HUES6 (cell line): ENCODE data around the gene FAM13C.
A peak's percentile ranks its signal among the peaks of the same experiment; 100 is the strongest.

ENCODE experiments used
- H3K27ac ChIP-seq: 2 replicates; pipeline ENCODE4 v1.7.0; 2013; ENCODE audit warnings: low read depth, mild to moderate bottlenecking, low read length, inconsistent platforms
- H3K27me3 ChIP-seq: 2 replicates; pipeline ENCODE4 v1.6.1; 2013; ENCODE audit warnings: low read length; ENCODE audit not compliant: control insufficient read depth, insufficient read depth
- H3K36me3 ChIP-seq: 2 replicates; pipeline ENCODE4 v1.6.1; 2013; ENCODE audit warnings: low read length; ENCODE audit not compliant: control insufficient read depth, insufficient read depth
- H3K4me1 ChIP-seq: 2 replicates; pipeline ENCODE4 v1.6.1; 2013; ENCODE audit warnings: low read length; ENCODE audit not compliant: control insufficient read depth, insufficient read depth
- H3K4me3 ChIP-seq: 2 replicates; pipeline ENCODE4 v1.5.1; 2013; ENCODE audit warnings: low read depth, low read length
- H3K9ac ChIP-seq: one replicate; pipeline ENCODE4 v1.6.1; 2013; ENCODE audit warnings: mild to moderate bottlenecking, low read length
- H3K9me3 ChIP-seq: 2 replicates; pipeline ENCODE4 v1.6.1; 2013; ENCODE audit warnings: low read depth, low read length; ENCODE audit not compliant: control insufficient read depth, insufficient read depth

FAM13C gene

GRCh38 chr10:59361663-59362143, 646 bp downstream of the FAM13C start:
- Histone ChIP-seq H3K27me3 (peaks cover 27% of the 10 kb centered on the region), H3K36me3 (no peaks in the 10 kb centered on the region), H3K27ac (no peak overlapping the region), H3K9me3 (no peaks in the 10 kb centered on the region), H3K4me3 (peak overlapping the region; percentile 68), H3K4me1 (peaks cover 7% of the 10 kb centered on the region), H3K9ac (peak overlapping the region; percentile 57)

- Histone ChIP-seq H3K27me3 (peaks cover 27% of the 10 kb centered on the region), H3K4me3 (no peak overlapping the region), H3K36me3 (no peaks in the 10 kb centered on the region), H3K4me1 (peaks cover 7% of the 10 kb centered on the region), H3K9me3 (no peaks in the 10 kb centered on the region), H3K27ac (no peak overlapping the region), H3K9ac (no peak overlapping the region)
Measured at GRCh38 chr10:59360605-59361405, 1.5 kb downstream of the FAM13C start.

- peaks cover 16% of the 10 kb centered on the region for H3K27me3 ChIP-seq
- H3K36me3 ChIP-seq: no peaks in the 10 kb centered on the region
- H3K4me1 ChIP-seq: peaks cover 7% of the 10 kb centered on the region
- no peak overlapping the region for H3K9ac ChIP-seq
- no peak overlapping the region for H3K27ac ChIP-seq
- no peaks in the 10 kb centered on the region for H3K9me3 ChIP-seq
- no peak overlapping the region for H3K4me3 ChIP-seq
Measured at GRCh38 chr10:59358576-59358975, 3.8 kb downstream of the FAM13C start.

GRCh38 chr10:59354434-59354833, 7.9 kb downstream of the FAM13C start:
- H3K9me3 ChIP-seq: no peaks in the 10 kb centered on the region
- no peaks in the 10 kb centered on the region; the same call in 1 of the 2 replicates for H3K27me3 ChIP-seq
- no peak overlapping the region for H3K9ac ChIP-seq
- no peaks in the 10 kb centered on the region for H3K4me1 ChIP-seq
- no peak overlapping the region for H3K27ac ChIP-seq
- H3K4me3 ChIP-seq: no peak overlapping the region
- no peaks in the 10 kb centered on the region for H3K36me3 ChIP-seq

- Histone ChIP-seq H3K27me3 (no peaks in the 10 kb centered on the region), H3K4me1 (no peaks in the 10 kb centered on the region), H3K27ac (no peak overlapping the region), H3K9ac (no peak overlapping the region), H3K9me3 (no peaks in the 10 kb centered on the region), H3K4me3 (no peak overlapping the region), H3K36me3 (no peaks in the 10 kb centered on the region)
Measured at GRCh38 chr10:59350558-59350957, 11.8 kb downstream of the FAM13C start.

DNA sequence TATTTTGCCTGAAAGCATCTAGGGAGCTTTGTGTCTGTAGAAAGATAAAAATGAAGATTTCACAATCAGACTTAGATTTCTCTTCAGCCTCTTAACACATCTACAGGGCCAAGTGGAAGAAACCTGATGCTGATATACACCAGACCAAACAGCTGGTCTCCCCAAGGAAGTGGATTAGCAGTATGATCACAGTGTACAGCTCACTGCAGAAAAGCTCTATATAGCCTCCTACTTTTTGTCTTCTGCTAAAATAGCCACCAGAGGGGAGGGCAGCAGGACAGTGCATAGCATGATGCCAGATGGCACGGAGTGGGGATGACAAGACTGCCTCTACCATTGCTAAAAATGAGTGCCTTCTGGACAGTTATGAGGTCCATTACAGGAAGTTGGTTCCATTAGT, 16.0 kb downstream of the FAM13C start:
- no peaks in the 10 kb centered on the region for H3K36me3 ChIP-seq
- no peaks in the 10 kb centered on the region for H3K27me3 ChIP-seq
- H3K4me3 ChIP-seq: no peak overlapping the region
- H3K9ac ChIP-seq: no peak overlapping the region
- H3K27ac ChIP-seq: no peak overlapping the region
- no peaks in the 10 kb centered on the region for H3K4me1 ChIP-seq
- H3K9me3 ChIP-seq: no peaks in the 10 kb centered on the region

- H3K36me3 ChIP-seq: no peaks in the 10 kb centered on the region
- no peak overlapping the region for H3K27ac ChIP-seq
- H3K27me3 ChIP-seq: peaks cover 3% of the 10 kb centered on the region; the same call in 1 of the 2 replicates
Measured at GRCh38 chr10:59342723-59343122, 19.6 kb downstream of the FAM13C start.

DNA sequence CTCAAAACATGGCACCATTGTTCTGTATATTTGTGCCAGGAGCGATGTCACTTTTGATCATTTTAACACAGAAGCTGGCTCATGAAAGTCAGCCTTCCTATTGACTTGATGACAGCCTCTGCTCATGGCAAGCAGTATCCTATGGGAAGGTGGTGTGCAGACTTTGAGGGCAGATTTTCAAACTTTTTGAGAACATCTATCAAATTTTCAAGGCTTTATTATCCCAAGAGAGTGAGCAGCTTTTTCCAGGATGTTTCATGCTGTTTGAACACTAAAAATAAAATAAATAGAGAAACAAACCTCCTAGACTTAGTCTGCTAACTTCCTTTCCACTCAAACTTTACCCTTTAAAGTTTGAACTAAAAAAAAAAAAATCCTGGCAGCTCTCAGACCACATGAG, 20.3 kb downstream of the FAM13C start:
- H3K9ac ChIP-seq: no peak overlapping the region
- no peak overlapping the region for H3K27ac ChIP-seq
- peaks cover 5% of the 10 kb centered on the region; the same call in 1 of the 2 replicates for H3K9me3 ChIP-seq
- H3K4me1 ChIP-seq: no peaks in the 10 kb centered on the region
- H3K36me3 ChIP-seq: no peaks in the 10 kb centered on the region
- H3K4me3 ChIP-seq: no peak overlapping the region
- H3K27me3 ChIP-seq: peaks cover 7% of the 10 kb centered on the region; the same call in 1 of the 2 replicates

More at GRCh38 chr10:59342723-59343122, 19.6 kb downstream of the FAM13C start:
- H3K9ac ChIP-seq: no peak overlapping the region
- no peaks in the 10 kb centered on the region for H3K4me1 ChIP-seq
- peaks cover 5% of the 10 kb centered on the region; the same call in 1 of the 2 replicates for H3K9me3 ChIP-seq
- no peak overlapping the region for H3K4me3 ChIP-seq

- no peak overlapping the region for H3K9ac ChIP-seq
- no peak overlapping the region for H3K27ac ChIP-seq
- no peaks in the 10 kb centered on the region for H3K36me3 ChIP-seq
- no peaks in the 10 kb centered on the region for H3K4me1 ChIP-seq
- peaks cover 19% of the 10 kb centered on the region; the same call in 1 of the 2 replicates for H3K27me3 ChIP-seq
- H3K4me3 ChIP-seq: no peak overlapping the region
- H3K9me3 ChIP-seq: peaks cover 5% of the 10 kb centered on the region; the same call in 1 of the 2 replicates
Measured at GRCh38 chr10:59340285-59340684, 22.1 kb downstream of the FAM13C start.

DNA sequence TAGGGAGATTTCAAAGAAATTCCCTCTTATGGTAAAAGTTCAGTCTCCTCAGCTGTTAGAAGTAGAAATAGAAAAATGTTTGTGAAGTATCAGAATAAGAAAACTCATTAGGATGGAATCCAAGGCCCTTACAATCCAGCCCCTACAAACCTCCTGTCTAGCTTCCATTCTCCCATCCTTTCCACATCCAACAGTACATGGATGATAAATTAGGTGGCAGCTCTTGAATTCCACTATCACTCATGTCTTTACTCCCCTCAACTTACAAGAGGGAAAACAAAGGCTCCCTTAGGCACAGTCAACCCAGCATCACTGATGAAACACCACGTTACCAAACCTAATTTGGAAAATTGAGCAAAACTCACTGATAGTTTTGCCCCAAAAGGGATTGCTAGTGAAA, 23.0 kb downstream of the FAM13C start:
- Histone ChIP-seq H3K9me3 (peaks cover 5% of the 10 kb centered on the region; the same call in 1 of the 2 replicates), H3K27ac (no peak overlapping the region), H3K27me3 (peaks cover 24% of the 10 kb centered on the region; the same call in 1 of the 2 replicates), H3K36me3 (no peaks in the 10 kb centered on the region), H3K4me3 (no peak overlapping the region), H3K4me1 (no peaks in the 10 kb centered on the region), H3K9ac (no peak overlapping the region)

DNA sequence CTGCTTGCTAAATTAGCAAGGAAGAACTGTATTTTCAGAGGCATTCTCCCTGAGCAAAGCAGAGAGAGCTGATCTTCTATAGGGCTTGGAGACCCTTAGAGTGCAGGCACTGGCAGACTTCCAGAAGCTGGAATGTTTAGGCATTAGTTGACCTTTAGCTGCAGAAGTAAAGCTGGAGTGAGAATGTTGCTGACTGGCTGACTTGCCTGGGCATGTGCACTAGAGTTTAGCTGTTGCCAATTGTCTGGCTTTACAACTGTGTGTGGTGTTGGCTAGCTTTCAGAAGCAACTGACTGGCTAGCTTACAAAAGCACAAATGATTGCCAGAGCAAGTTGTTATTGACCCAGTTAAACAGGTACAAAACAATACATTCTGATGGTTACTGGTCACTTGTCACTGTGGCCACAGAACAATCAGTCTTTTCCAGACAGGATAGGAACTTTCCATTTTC, 25.1 kb downstream of the FAM13C start:
- H3K36me3 ChIP-seq: no peaks in the 10 kb centered on the region
- H3K4me3 ChIP-seq: no peak overlapping the region
- peaks cover 28% of the 10 kb centered on the region; the same call in 1 of the 2 replicates for H3K27me3 ChIP-seq
- no peaks in the 10 kb centered on the region for H3K4me1 ChIP-seq
- H3K9ac ChIP-seq: no peak overlapping the region
- H3K27ac ChIP-seq: no peak overlapping the region
- peaks cover 5% of the 10 kb centered on the region; the same call in 1 of the 2 replicates for H3K9me3 ChIP-seq
